ENCODE results near the gene PLS1.

DNA sequence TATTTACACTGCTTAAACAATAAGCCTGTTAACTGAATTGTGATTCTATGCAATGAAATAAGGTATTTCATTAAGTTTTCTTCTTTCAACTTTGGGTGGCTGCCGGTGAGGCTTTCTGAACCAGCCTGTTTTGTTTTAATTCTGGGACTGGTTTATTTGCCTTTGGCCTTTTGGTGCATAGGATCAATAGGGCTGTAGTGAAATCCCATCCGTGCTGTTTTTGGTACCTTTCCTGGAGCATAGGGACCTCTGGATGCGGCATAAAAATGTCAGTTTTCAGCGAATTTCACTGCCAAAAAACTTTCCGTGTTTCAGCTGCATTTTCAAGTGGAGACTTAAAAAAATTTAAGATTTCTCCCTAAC, 514 bp downstream of the PLS1 start:
- TF ChIP-seq EZH2phosphoT487 (IDR thresholded peaks at IDR 0.05; ENCODE audit: insufficient read depth, low read depth) (no peak), EZH2 (IDR thresholded peaks at IDR 0.05; ENCODE audit: insufficient read depth, poor library complexity, severe bottlenecking) (no peak)
